Measurements from ENCODE around the gene CYP4F2.
"Not testable (repeated sequence)": the region's sequence is repeated elsewhere in the genome, so short reads cannot be mapped to it uniquely, and the experiment has no call there.

CYP4F2 gene, protein sequence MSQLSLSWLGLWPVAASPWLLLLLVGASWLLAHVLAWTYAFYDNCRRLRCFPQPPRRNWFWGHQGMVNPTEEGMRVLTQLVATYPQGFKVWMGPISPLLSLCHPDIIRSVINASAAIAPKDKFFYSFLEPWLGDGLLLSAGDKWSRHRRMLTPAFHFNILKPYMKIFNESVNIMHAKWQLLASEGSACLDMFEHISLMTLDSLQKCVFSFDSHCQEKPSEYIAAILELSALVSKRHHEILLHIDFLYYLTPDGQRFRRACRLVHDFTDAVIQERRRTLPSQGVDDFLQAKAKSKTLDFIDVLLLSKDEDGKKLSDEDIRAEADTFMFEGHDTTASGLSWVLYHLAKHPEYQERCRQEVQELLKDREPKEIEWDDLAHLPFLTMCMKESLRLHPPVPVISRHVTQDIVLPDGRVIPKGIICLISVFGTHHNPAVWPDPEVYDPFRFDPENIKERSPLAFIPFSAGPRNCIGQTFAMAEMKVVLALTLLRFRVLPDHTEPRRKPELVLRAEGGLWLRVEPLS

DNA sequence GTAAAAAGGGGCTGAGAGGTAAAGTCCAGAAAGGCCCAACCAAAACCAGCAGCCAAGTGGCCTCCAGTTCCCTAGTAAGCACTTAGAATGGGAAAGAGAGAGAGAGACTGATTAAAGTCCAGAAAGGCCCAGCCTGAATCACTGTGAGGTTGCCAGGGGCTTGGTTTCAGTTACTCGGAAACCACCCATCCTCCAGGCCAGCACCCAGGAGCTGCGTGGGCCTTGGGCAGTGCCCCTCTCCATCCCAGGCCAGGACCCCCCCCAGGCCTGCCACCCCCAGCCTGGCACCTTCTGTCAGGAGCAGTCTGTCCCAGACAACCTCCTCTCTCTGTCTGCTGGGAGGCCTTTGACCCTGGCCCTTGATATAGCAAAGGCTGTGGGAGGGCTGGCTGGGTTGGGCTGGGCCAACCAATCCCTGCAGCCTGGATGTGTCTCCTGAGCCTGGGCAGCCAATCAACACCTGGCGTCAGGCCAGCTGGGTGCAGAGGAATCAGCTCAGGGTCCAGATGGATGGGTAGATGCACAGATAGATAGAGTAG, at the start of gene CYP4F2:
Gene CYP4F2, minus strand, starts transcription at position 337 of the 539 bp plus-strand sequence. CDS start 463 bp downstream, outside the sequence.
- DNase-seq: no peak

DNA sequence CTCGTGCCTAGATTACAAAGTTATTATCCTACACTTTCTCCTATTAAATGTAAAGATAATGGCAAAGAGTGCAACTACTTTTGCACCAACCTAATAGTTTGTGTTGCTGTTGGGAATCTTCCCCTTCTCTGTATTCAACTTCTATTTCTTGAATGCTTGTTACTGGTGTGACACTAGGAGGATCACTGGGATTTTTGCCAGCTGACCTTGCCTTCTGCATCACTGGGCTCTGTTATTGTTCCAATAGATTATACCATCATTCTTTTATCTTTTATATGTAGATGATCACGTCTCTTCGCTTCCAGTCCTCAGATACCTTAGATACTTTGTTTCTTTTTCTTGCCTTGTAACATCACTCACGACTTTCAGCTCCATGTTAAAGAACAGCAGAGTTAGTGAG, 47.4 kb upstream of the CYP4F2 start:
- no peak for DNase-seq

DNA sequence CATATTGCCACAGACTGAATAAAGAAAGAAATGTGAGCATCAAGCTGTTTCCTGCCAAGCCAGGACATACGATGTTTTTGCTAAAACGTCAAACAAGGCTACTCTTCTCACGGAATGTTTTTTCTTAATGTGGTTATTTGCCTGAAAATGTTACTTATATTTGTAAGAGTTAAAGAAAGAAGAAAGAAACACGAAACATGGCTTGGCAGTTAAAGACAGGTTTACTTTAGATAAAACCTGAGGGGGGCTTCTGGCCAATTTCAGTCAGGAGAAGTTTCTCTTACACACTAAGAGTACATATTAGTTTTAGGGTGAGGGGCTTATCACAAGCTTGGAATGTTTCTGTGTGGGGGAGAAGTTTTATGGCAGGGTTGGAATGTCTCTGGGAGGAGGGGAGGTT, 46.5 kb upstream of the CYP4F2 start:
- DNase-seq: no peak

DNA sequence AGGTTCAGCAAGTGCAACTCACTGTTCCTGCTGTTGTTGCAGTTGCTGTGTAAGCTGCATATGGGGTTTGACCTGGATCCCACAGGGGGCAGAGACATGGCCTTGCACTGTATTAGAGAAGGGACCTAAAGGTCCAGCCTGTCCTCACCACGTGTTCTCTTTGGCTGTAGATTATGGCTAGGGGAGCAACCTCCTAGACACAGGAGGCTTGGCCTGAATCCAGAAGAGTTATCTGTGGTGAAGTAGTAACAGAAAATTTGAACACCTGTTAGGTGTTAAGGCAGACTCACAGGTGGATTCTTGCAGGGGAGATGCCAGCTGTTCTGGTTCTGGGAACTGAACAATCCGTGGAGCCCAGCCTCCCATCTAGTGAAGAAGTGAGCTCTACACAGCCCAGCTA, 39.9 kb upstream of the CYP4F2 start:
- DNase-seq: no peak

DNA sequence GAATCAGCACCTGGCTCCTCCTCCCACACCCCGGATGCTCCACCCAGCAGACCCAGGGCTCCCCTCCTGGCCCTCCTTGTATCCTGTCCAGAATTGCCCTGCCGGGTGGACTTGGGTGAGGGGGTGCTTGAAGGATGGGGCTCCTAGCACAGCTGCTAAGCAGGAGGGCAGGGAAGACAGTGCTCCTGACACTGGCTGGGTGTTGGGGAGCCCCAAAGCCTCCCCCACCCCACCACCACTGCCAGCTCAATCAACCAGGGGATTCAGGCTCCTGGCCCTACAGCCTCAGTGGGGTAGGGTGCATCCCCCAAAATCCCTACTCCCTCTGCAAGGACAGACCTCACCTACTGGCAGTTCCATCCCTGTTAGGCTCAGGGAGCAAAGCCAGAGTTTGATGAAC, 39.1 kb upstream of the CYP4F2 start:
- DNase-seq: no peak

DNA sequence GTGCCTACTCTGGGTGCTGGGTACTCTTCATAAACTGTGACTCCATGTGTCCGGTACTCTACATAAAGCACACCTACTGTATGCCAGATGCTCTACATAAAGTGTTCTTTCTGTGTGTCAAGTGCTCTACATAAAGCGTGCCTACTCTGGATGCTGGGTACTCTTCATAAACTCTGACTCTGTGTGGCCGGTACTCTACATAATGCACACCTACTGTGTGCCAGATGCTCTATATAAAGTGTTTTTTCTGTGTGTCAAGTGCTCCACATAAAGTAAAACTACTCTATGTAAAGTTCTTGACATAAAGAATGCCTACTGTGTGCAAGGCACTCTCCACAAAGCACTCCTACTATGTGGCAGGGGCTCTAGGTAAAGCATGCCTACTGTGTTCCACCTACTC, 38.3 kb upstream of the CYP4F2 start:
- DNase-seq: no peak

DNA sequence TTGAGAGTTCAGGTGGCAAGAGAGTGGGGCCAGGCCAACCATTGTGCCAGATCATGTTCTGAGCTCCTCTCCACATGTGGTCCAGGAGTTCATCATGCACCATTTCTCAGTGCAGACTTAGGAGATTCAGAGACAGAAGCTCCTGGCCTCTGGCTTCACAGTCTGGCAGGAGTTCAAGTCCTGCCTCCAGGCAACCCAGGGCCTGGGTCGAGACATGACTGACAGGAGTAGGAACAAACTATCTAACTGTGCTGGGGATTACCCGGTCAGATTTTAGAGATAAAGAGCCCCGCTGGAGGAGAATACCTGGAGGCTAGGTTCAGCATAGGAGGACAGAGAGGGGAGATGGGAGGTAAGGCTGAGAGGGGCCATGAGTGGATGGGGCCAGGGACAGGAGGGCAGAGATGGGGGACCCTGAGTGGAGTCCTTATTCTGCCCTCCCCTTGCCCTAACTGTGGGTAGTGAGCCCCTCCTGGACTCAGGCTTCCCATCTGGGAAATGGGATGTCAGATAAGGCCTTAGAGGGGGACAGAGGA, 37.4 kb upstream of the CYP4F2 start:
- DNase-seq: no peak

DNA sequence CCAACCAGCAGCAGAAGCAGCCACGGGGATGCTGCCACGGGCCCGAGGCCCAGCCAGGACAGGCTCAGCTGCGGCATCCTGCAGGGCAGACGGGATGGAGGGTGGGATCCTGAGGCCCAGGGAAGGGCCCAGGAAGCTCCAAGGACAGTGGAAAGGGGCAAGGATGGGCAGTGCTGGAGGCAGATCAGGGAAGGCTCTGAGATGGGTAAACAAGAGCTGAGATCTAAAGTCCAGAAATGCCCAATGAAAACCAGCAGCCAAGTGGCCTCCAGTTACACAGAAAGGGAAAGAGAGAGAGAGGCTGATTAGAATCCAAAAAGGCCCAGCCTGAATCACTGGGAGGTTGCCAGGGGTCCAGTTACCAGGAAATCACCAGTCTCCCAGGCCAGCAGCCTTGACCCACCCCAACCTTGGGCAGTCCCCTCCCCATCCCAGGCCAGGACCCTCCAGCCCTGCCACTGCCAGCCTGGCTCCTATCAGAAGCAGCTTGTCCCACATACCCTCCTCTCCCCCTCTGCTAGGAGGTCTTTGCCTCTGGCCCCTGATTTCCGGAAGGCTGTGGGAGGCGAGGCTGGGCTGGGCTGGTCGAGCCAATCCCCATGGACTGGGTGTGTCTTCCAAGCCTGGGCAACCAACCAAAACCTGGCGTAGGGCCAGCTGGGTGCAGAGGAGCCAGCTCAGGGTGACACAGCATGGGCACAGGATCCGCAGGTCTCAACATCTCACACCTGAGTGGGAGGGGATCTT, 36.6 kb upstream of the CYP4F2 start, which contains the start of gene CYP4F11:
Gene CYP4F11, minus strand, starts transcription at position 198 of the 747 bp plus-strand sequence. Its CDS starts 121 bp downstream, at position 77.
- no peak for DNase-seq

DNA sequence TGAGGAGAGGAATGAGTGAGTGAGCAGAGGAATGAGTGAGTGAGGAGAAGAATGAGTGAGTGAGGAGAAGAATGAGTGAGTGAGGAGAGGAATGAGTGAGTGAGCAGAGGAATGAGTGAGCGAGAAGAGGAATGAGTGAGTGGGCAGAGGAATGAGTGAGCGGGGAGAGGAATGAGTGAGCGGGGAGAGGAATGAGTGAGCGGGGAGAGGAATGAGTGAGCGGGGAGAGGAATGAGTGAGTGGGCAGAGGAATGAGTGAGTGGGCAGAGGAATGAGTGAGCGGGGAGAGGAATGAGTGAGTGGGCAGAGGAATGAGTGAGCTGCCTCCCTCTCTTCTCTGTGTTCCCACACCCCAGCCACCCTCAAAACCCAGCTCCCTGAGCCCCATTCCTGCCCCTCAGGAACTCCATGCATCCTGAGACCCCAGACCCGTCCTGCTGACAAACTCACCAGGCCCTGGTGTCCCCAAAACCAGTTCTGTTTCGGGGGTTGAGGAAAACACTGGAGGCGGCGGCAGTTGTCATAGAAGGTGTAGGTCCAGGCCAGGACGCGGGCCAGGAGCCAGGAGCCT, 36.0 kb upstream of the CYP4F2 start:
- DNase-seq: not testable (repeated sequence)

DNA sequence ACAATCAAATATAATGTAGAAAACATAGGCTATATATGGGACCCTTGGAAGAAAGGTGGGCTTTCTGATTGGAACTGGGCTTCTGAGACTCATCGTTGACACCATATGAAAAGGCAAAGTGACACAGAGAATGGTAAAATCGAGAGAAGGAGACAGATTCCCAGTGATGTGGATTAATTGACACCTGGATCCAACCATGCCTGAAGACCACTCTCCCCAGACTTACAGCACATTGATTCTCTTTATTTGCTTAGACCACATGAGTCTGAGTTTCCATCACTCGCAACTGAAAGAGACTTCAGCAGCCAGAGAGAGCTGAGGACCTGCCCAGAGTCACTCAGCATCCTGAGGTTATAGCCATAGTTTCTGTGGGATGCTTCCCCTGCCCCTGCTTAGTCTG, 30.4 kb upstream of the CYP4F2 start:
- no peak for DNase-seq

DNA sequence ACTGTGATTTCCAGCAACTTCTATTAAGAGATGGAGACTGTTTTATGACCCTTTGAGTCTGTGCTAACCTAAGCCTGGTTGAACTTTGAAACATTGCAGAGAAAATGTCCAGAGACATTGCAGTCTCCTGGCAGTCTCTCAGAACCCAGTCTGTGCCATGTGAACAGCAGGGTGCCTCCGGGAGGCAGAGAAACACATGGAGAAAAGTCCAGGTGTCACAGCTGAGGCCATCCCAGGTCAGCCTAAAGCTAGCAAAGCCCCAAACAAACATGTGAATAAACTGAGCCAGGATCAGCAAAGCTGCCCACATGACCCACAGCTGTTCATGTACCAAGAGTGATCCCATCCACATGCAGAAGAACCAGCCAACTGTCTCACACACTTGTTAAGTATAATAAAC, 28.6 kb upstream of the CYP4F2 start:
- no peak for DNase-seq

DNA sequence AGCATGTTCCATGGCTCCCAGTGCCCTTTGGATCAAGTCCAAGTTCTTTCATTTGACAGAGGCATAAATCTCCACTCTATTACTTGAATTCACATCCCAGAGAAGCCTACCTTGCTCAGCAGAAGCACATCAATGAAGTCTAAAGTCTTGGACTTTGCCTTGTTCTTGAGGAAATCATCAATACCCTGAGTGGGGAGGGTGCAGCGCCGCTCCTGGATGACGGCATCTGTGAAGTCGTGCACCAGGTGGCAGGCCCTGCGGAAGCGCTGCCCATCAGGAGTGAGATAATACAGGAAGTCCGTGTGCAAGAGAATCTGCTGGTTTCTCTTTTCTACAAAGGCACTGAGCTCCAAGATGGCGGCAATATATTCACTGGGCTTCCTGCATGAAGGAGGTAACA, 25.8 kb upstream of the CYP4F2 start:
- DNase-seq: no peak

DNA sequence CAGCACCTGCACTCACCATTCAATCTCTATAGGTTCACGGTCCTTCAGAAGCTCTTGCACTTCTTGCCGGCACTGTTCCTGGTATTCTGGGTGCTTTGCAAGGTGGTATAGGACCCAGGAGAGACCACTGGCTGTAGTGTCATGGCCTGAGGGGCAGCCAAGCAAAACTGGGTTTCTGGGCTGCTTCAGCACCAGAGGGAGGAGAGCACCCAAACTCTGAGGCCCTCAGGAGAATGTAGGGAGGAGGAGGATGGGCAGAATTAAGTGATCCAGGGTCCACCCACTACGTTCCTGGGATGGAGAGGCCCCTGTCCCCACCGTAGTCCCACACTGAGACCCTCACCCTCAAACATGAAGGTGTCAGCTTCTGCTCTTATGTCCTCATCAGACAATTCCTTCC, 24.1 kb upstream of the CYP4F2 start:
- DNase-seq: no peak

DNA sequence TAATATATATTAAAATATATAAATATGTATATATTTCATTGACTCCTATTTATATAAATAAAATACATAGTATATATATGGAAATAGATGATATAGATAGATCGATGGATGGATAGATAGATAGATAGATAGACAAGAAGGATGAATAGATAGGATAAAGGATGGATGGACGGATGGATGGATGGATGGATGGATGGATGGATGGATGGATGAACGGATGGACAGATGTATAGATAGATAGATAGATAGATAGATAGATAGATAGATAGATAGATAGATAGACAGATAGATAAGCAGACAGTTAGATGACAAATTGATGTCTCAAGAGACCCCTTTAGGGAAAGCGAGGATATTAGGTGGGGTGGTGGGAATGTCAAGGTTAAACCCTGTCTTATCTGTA, 21.4 kb upstream of the CYP4F2 start:
- DNase-seq: no peak

DNA sequence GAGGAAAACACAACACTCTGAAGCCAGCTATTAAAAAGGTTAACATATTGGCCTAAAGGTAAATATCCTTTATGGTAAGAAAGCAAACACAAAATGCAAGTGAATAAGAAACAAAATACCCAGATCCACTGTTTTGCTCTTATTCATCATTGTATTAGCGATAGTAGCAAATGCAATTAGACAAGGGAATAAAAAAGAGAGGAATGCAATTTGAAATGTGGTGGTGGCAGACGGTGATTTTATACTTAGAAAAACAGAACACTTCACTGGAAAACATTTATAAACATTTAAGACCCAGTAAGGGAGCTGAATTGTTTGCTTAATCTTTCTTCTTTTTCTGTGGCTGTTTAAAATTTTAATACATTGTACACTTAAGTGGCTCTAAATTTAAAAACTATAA, 17.2 kb upstream of the CYP4F2 start:
- no peak for DNase-seq

DNA sequence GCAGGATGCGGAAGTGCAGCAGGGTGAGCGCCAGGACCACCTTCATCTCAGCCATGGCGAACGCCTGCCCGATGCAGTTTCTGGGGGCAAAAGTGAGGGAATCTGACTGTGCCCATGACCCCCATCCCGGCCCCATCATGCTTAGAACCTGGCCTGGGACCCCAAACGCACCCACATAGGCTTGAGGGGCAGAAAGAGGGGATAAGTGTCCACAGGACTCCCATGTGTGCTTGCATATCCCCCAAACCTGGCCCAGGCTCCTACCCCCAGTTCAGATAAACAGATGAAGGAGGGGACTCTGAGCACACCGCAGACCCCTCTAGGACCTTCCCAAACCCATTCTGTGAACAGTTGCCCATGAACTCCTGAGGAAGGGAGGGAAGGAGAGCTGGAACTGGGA, 16.0 kb upstream of the CYP4F2 start:
- DNase-seq: no peak

DNA sequence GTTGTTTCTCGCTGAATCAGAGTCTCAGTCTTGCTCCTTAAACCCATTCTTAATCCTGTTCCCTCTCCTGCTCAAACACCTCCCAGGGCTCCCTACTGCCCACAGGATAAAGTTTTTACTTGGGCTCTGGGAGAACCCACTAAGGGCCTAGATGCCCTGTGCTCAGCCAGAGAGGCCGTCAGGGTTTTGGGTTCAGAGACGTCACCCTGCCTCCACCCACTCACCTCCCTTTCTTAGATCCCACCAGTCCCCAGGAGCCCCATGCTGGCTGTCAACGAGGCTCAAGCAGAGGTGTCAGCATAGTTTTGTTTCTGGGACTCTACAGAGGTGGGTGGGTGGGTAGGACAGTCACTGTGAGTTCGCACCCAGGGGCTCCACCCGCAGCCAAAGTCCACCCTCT, 15.5 kb upstream of the CYP4F2 start:
- DNase-seq: no peak

DNA sequence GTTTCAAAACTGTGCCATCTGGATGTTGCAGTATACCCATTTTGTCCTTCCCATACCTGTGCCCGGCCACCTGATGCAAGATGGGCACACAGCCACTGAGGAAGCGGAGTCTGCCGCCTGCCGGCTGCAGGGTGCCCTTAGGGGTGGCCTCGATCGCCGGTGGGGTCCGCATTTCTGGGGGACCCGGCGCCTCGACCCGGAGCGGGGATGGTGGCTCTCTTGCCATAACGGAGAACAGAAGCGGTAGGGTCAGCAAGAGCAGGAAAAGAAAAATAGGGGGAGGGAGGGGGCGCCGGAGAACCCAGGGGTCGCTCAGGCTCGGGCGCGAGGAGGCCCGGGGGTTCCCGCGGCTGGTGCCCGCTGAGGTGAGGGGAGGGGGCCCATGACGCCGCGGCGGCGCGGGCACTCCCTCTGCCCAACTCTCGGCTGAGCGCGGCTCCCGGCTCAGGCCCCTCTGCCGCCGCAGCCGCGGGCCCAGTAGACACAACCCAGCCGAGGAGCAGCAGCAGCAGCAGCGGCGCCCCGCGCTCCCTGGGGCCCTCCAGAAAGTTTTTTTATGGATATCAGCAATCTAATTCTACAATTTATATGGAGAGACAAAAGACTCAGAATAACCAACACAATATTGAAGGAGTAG, 13.8 kb upstream of the CYP4F2 start:
- no peak for DNase-seq

DNA sequence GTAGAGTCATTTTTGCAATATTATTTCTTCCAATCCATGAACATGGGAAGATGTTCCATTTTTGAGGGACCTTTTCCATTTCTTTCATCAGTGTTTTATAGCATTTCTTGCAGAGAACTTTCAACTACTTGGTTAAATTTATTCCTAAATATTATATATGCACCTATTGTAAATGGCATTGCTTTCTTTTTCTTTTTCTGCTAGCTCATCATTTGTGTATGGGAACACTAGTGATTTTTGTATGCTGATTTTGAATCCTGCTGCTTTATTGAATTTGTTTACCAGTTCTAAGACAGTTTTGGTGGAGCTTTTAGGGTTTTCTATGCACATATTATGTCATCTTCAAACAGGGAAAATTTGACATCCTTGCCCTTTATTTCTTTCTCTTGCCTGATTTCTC, 7.2 kb upstream of the CYP4F2 start:
- DNase-seq: no peak

DNA sequence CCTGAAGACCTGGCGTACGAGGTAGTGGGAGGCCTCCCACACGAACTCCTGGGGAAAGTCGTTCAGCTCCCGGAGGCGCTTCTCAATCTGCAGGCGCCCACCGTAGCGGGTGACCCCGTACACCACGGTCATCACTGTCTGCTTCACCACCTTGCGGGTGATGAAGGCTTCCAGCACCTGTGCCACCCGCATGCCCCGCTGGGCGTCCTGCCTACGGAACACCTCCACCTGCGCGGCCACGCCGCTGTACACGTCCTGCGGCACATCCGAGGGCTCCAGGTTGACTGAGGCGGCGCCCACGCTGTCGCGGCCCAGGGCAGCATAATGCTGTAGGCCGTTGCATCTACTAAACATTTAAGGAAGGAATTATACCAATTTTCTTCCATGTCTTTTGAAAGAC, 5.0 kb upstream of the CYP4F2 start:
- DNase-seq: not testable (repeated sequence)

DNA sequence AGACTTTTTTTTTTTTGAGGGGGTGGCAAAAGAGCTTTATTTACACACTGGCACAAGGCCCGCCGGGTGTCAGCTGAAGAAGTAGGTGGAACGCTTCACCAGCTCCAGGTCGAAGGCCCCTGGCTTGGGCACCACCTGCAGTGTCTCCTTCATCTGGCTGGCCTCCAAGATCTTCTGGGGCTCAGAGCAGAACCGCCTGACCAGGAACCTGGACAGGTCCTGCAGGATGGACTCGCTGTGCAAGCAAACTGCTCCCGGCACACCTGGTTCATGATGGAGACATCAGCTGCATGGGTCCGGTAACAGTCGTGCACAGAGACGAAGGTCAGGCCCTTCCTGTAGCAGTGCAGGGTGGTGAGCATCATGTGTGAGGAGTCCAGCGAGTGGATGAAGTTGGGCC, 4.4 kb upstream of the CYP4F2 start:
- DNase-seq: no peak

DNA sequence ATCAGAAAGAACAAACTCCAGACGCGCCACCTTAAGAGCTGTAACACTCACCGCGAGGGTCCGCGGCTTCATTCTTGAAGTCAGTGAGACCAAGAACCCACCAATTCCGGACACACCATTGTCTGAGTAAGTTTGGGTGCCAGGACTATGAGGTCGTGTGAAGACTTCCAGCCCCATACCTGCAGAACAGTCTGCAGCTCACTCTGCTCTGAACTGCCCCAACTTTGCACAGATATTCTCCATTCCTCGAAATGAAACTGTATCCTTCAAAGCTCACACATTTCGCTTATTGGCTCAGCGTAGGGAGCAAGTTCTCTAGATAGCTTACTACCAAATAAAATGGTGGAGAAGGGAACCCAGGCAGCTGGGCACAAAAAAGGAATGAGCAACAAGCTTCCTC, 2.6 kb upstream of the CYP4F2 start:
- DNase-seq: no peak

DNA sequence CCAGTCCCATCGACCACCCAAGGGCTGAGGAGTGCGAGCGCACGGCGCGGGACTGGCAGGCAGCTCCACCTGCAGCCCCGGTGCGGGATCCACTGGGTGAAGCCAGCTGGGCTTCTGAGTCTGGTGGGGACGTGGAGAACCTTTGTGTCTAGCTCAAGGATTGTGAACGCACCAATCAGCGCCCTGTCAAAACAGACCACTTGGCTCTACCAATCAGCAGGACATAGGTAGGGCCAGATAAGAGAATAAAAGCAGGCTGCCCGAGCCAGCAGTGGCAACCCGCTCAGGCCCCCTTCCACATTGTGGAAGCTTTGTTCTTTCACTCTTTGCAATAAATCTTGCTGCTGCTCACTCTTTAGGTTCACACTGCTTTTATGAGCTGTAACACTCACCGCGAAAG, 2.2 kb upstream of the CYP4F2 start:
- not testable (repeated sequence) for DNase-seq
